ENCODE measurements around the gene PCDHGA8.
"Not testable (repeated sequence)": the region's sequence is repeated elsewhere in the genome, so short reads cannot be mapped to it uniquely, and the experiment has no call there.

Gene PCDHGA8

DNA sequence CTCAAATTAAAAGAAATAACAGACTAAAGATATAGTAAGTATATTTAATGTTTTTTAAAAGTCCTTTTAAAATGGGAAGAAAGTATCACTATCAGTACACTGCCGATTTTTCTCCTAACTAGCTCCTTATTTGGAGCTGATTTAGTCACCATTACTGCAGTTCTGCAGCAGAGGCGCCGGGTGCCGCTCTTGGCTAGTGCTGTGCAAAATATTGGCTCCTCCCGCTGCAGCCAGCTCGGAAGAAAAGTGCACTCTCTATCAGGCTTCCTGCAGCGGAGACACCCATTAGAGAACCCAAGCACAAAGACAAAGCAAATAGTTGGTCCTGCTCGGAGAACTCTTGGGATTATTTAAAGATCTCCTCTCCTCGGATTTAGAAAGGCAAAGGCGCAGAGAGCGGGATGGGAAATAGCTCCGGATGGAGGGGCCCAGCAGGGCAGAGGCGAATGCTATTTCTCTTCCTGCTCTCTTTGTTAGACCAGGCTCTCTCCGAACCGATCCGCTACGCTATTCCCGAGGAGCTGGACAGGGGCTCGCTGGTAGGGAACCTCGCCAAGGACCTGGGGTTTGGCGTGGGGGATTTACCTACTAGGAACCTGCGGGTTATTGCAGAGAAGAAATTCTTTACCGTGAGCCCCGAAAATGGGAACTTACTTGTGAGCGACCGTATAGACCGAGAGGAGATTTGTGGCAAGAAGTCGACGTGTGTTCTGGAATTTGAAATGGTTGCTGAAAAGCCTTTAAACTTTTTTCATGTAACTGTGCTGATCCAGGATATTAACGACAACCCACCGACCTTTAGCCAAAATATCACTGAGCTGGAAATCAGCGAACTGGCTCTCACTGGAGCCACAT, 22.2 kb upstream of the PCDHGA8 start, which contains the start of gene PCDHGB3:
Gene PCDHGB3, plus strand, starts transcription at position 249 of the 855 bp plus-strand sequence. Its CDS starts 153 bp downstream, at position 402.
- DNase-seq (ENCODE audit: low spot score), result peak; percentile 84
- in situ Hi-C loops (cut with MboI; ENCODE audit: low pct_unique_long_range_greater_than_20kb, low sequenced_read_pairs, unreplicated experiment), result no loop called here
- TF ChIP-seq, protein P1, sequence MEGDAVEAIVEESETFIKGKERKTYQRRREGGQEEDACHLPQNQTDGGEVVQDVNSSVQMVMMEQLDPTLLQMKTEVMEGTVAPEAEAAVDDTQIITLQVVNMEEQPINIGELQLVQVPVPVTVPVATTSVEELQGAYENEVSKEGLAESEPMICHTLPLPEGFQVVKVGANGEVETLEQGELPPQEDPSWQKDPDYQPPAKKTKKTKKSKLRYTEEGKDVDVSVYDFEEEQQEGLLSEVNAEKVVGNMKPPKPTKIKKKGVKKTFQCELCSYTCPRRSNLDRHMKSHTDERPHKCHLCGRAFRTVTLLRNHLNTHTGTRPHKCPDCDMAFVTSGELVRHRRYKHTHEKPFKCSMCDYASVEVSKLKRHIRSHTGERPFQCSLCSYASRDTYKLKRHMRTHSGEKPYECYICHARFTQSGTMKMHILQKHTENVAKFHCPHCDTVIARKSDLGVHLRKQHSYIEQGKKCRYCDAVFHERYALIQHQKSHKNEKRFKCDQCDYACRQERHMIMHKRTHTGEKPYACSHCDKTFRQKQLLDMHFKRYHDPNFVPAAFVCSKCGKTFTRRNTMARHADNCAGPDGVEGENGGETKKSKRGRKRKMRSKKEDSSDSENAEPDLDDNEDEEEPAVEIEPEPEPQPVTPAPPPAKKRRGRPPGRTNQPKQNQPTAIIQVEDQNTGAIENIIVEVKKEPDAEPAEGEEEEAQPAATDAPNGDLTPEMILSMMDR (IDR thresholded peaks at IDR 0.05; ENCODE audit: extremely low read depth, insufficient read depth, missing control alignments), result peak; percentile 77

DNA sequence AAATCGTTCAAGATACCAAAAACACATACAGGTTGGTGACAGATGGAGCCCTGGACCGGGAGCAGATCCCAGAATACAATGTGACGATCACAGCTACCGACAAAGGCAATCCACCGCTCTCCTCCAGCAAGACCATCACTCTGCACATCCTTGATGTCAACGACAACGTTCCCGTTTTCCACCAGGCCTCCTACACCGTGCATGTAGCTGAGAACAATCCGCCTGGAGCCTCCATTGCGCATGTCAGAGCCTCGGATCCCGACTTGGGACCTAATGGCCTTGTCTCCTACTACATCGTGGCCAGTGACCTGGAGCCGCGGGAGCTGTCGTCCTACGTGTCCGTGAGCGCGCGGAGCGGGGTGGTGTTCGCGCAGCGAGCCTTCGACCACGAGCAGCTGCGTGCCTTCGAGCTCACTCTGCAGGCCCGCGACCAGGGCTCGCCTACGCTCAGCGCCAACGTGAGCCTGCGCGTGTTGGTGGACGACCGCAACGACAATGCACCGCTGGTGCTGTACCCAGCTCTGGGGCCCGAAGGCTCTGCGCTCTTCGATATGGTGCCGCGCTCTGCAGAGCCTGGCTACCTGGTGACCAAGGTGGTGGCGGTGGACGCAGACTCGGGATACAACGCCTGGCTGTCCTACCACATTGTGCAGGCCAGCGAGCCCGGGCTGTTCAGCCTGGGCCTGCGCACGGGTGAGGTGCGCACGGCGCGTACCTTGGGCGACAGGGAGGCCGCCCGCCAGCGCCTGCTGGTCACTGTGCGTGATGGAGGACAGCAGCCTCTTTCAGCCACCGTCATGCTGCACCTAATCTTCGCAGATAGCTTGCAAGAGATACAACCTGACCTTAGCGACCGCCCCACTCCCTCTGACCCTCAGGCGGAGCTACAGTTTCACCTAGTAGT, 20.6 kb upstream of the PCDHGA8 start:
- TF ChIP-seq, protein P1 (IDR thresholded peaks at IDR 0.05; ENCODE audit: extremely low read depth, insufficient read depth, missing control alignments), result no peak
- DNase-seq (ENCODE audit: low spot score), result no peak
- in situ Hi-C loops (cut with MboI; ENCODE audit: low pct_unique_long_range_greater_than_20kb, low sequenced_read_pairs, unreplicated experiment), result no loop called here

DNA sequence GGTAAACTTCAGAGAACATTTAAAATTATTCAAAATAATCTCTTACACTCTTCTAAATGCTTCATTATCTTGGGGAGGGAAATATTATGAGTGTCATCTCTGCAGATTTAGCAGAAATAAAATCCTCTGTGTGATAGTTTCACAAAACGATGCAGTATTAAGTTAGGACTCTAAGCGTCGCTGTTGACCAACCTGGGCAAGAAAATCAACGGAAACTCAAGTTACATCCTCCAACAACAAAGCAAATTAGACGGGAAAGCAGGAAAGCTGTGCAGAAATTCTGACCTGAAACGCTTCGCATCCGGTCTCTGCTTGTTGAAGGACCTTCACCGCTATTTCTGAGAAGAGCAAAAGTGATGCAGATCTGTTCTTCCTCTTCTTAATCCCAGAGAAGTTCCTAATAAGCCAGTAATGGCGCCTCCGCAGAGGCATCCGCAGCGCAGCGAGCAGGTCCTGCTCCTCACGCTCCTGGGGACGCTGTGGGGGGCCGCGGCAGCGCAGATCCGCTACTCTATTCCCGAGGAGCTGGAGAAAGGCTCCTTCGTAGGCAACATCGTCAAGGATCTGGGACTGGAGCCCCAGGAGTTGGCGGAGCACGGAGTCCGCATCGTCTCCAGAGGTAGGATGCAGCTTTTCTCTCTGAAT, 18.6 kb upstream of the PCDHGA8 start, which contains the start of gene PCDHGA6:
Gene PCDHGA6, plus strand, starts transcription at position 219 of the 645 bp plus-strand sequence. Its CDS starts 193 bp downstream, at position 412.
- TF ChIP-seq, protein P1 (IDR thresholded peaks at IDR 0.05; ENCODE audit: extremely low read depth, insufficient read depth, missing control alignments), result peak; percentile 30
- in situ Hi-C loops (cut with MboI; ENCODE audit: low pct_unique_long_range_greater_than_20kb, low sequenced_read_pairs, unreplicated experiment), result no loop called here
- DNase-seq (ENCODE audit: low spot score), result no peak

DNA sequence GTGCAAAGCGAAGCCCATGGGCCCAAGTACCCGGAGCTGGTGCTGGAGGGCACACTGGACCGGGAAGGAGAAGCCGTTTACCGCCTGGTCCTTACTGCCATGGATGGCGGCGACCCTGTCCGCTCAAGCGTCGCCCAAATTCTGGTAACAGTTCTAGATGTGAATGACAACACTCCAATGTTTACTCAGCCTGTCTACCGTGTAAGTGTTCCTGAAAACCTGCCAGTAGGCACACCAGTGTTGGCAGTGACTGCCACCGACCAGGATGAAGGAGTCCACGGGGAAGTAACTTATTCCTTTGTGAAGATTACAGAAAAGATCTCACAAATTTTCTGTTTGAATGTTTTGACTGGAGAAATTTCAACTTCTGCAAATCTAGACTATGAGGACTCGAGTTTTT, 17.8 kb upstream of the PCDHGA8 start:
- TF ChIP-seq, protein P1 (IDR thresholded peaks at IDR 0.05; ENCODE audit: extremely low read depth, insufficient read depth, missing control alignments), result no peak
- no peak for DNase-seq (ENCODE audit: low spot score)
- in situ Hi-C loops (cut with MboI; ENCODE audit: low pct_unique_long_range_greater_than_20kb, low sequenced_read_pairs, unreplicated experiment), result no loop called here

DNA sequence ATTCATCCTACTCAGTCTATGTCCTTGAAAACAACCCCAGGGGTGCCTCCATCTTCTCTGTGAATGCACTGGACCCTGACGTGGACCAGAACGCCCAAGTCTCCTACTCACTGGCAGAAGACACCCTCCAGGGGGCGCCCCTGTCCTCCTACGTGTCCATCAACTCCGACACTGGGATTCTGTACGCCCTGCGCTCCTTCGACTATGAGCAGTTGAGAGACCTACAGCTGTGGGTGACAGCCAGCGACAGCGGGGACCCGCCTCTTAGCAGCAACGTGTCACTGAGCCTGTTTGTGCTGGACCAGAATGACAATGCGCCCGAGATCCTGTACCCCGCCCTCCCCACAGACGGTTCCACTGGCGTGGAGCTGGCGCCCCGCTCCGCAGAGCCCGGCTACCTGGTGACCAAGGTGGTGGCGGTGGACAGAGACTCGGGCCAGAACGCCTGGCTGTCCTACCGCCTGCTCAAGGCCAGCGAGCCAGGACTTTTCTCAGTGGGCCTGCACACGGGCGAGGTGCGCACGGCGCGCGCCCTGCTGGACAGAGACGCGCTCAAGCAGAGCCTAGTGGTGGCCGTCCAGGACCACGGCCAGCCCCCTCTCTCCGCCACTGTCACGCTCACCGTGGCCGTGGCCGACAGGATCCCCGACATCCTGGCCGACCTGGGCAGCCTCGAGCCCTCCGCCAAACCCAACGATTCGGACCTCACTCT, 16.8 kb upstream of the PCDHGA8 start:
- in situ Hi-C loops (cut with MboI; ENCODE audit: low pct_unique_long_range_greater_than_20kb, low sequenced_read_pairs, unreplicated experiment); DNase-seq (ENCODE audit: low spot score): not testable (repeated sequence)

DNA sequence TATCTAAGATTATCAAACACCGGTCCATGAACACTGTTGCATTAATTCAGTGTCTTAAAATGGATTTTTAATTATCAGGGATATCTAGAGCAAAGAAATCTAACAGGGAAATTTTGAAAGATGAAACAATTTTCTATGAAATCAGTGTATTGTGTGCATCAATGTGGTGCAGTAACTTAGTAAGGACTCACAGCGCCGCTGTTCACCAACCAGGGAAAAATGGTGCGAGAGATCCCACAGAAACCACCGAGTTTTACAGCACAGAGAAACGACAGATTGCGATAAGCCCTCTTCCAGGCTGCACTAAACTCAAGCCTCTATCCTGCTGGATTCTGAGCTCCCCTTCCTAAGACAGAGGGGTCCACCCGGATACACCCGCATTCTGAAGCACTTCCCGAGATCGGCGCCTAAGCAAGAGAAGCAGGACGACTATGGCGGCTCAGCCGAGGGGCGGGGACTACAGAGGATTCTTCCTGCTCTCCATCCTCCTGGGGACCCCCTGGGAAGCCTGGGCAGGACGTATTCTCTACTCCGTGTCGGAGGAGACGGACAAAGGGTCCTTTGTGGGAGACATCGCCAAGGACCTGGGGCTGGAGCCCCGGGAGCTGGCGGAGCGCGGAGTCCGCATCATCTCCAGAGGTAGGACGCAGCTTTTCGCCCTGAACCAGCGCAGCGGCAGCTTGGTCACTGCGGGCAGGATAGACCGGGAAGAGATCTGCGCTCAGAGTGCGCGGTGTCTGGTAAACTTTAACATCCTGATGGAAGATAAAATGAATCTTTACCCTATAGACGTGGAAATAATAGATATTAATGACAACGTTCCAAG, 9.8 kb upstream of the PCDHGA8 start, which contains the start of gene PCDHGA7:
Gene PCDHGA7, plus strand, starts transcription at position 274 of the 826 bp plus-strand sequence. Its CDS starts 158 bp downstream, at position 432.
- no peak for DNase-seq (ENCODE audit: low spot score)
- TF ChIP-seq, protein P1 (IDR thresholded peaks at IDR 0.05; ENCODE audit: extremely low read depth, insufficient read depth, missing control alignments), result peak; percentile 37
- in situ Hi-C loops (cut with MboI; ENCODE audit: low pct_unique_long_range_greater_than_20kb, low sequenced_read_pairs, unreplicated experiment), result no loop called here
